Hepatocyte (in vitro differentiated cells): ENCODE data around the gene POLG. TPM values are rescaled to one million over a fixed set of nuclear protein-coding genes. Genes with fewer than 3 reads are reported as not detected.

Experiments
- DNase-seq: peaks from one replicate; pipeline ENCODE4 v3.0.0-alpha.2; 2016; ENCODE audit warnings: low spot score
- H2AFZ ChIP-seq: fragments of 200-600 bp; sonication (generic); 2 replicates; pipeline ENCODE4 v1.6.0; 2016; ENCODE audit warnings: antibody characterized with exemption, mild to moderate bottlenecking
- H3K27ac ChIP-seq: fragments of 200-600 bp; sonication (generic); 2 replicates; pipeline ENCODE4 v1.5.1; 2016; ENCODE audit warnings: mild to moderate bottlenecking
- H3K27me3 ChIP-seq: fragments of 200-600 bp; sonication (generic); 2 replicates; pipeline ENCODE4 v1.6.1; 2016
- H3K36me3 ChIP-seq: fragments of 200-600 bp; sonication (generic); replicated peaks from 2 replicates; pipeline ENCODE4 v1.5.1; 2016; ENCODE audit warnings: low read depth; ENCODE audit not compliant: insufficient read depth
- H3K4me1 ChIP-seq: fragments of 200-600 bp; sonication (generic); 2 replicates; pipeline ENCODE4 v1.5.1; 2016; ENCODE audit warnings: mild to moderate bottlenecking, moderate library complexity; ENCODE audit not compliant: insufficient read depth
- H3K4me2 ChIP-seq: fragments of 200-600 bp; sonication (generic); 2 replicates; pipeline ENCODE4 v1.6.0; 2016
- H3K4me3 ChIP-seq: fragments of 200-600 bp; sonication (generic); 2 replicates; pipeline ENCODE4 v1.5.1; 2016; ENCODE audit warnings: mild to moderate bottlenecking
- H3K79me2 ChIP-seq: fragments of 200-600 bp; sonication (generic); 2 replicates; pipeline ENCODE4 v1.6.0; 2017; ENCODE audit warnings: mild to moderate bottlenecking
- H3K9me2 ChIP-seq: fragments of 200-600 bp; sonication (generic); replicated peaks from 2 replicates; pipeline ENCODE4 v1.6.0; 2017; ENCODE audit warnings: mild to moderate bottlenecking; ENCODE audit not compliant: insufficient read depth
- H3K9me3 ChIP-seq: fragments of 200-600 bp; sonication (generic); 2 replicates; pipeline ENCODE4 v1.5.1; 2016; ENCODE audit warnings: low read depth, mild to moderate bottlenecking
- H4K20me1 ChIP-seq: fragments of 200-600 bp; sonication (generic); 2 replicates; pipeline ENCODE4 v1.6.0; 2016; ENCODE audit warnings: mild to moderate bottlenecking; ENCODE audit not compliant: insufficient read depth, poor library complexity, severe bottlenecking
- EZH2 ChIP-seq: fragments of 200-600 bp; sonication (generic); IDR thresholded peaks from 2 replicates; pipeline ENCODE4 v1.6.1; 2016; ENCODE audit warnings: antibody characterized with exemption, mild to moderate bottlenecking, borderline replicate concordance
- EZH2phosphoT487 ChIP-seq: fragments of 200-600 bp; sonication (generic); IDR thresholded peaks from one replicate; pipeline ENCODE4 v1.6.1; 2018; ENCODE audit warnings: antibody characterized with exemption, mild to moderate bottlenecking, low read depth, moderate library complexity; ENCODE audit not compliant: unreplicated experiment, severe bottlenecking
- WGBS: methylation state at CpG from one replicate; pipeline ENCODE4 v1.1.6; 2016; ENCODE audit warnings: low lambda C conversion rate; ENCODE audit errors: missing lambda C conversion rate; 5-methylcytosine and 5-hydroxymethylcytosine counted together
- polyA plus RNA-seq: library from polyadenylated mRNA; unstranded; fragments of >200 nt; fragmentation: Nextera tagmentation; extraction: Ambion mirVana; gene quantifications from 2 replicates; pipeline ENCODE4 v1.2.1, GENCODE V29; 2016
- total RNA-seq: library from RNA; depleted of rRNA; stranded (reverse); fragments of >200 nt; gene quantifications from 2 replicates; pipeline ENCODE4 v1.2.3, GENCODE V29; 2014
- TF ChIP-seq, protein P1 (sequence below): fragments of 200-600 bp; sonication (generic); IDR thresholded peaks from 2 replicates; pipeline ENCODE4 v1.5.1; 2016; ENCODE audit warnings: antibody characterized with exemption, mild to moderate bottlenecking; ENCODE audit not compliant: poor library complexity

The POLG gene
- total and polyA plus RNA-seq, 2 experiments from 2014 or later, result 34.0 to 54.0 TPM

GRCh38 chr15:89352476-89352875 is 17.9 kb upstream of the POLG start:
- H3K9me3 ChIP-seq, result no peaks in the 10 kb centered on the region
- no peak overlapping the region for H3K4me3 ChIP-seq
- H3K27me3 ChIP-seq, result peaks cover 55% of the 10 kb centered on the region
- H3K9me2 ChIP-seq, result no peaks in the 10 kb centered on the region
- H3K79me2 ChIP-seq, result no peaks in the 10 kb centered on the region
- H3K27ac ChIP-seq, result no peak overlapping the region
- DNase-seq, result no peak
- no peaks in the 10 kb centered on the region for H4K20me1 ChIP-seq
- whole genome bisulfite sequencing, result 81% methylated on average over 4 of the region's 4 CpGs
- no peak overlapping the region for H2AFZ ChIP-seq
- no peaks in the 10 kb centered on the region for H3K36me3 ChIP-seq
- H3K4me2 ChIP-seq, result no peak overlapping the region
- H3K4me1 ChIP-seq, result no peaks in the 10 kb centered on the region
- TF ChIP-seq EZH2phosphoT487 (no peak), EZH2 (no peak)
- TF ChIP-seq, protein P1, sequence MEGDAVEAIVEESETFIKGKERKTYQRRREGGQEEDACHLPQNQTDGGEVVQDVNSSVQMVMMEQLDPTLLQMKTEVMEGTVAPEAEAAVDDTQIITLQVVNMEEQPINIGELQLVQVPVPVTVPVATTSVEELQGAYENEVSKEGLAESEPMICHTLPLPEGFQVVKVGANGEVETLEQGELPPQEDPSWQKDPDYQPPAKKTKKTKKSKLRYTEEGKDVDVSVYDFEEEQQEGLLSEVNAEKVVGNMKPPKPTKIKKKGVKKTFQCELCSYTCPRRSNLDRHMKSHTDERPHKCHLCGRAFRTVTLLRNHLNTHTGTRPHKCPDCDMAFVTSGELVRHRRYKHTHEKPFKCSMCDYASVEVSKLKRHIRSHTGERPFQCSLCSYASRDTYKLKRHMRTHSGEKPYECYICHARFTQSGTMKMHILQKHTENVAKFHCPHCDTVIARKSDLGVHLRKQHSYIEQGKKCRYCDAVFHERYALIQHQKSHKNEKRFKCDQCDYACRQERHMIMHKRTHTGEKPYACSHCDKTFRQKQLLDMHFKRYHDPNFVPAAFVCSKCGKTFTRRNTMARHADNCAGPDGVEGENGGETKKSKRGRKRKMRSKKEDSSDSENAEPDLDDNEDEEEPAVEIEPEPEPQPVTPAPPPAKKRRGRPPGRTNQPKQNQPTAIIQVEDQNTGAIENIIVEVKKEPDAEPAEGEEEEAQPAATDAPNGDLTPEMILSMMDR, result no peak

- Histone ChIP-seq H3K4me2 (no peak overlapping the region), H3K79me2 (no peaks in the 10 kb centered on the region), H3K27me3 (peaks cover 42% of the 10 kb centered on the region), H2AFZ (no peak overlapping the region), H3K4me1 (no peaks in the 10 kb centered on the region), H4K20me1 (no peaks in the 10 kb centered on the region), H3K36me3 (no peaks in the 10 kb centered on the region), H3K4me3 (no peak overlapping the region), H3K27ac (no peak overlapping the region), H3K9me2 (no peaks in the 10 kb centered on the region), H3K9me3 (no peaks in the 10 kb centered on the region)
- DNase-seq, result no peak
- TF ChIP-seq, protein P1, result no peak
- TF ChIP-seq EZH2phosphoT487 (no peak), EZH2 (no peak)
- WGBS, result 86% methylated on average over 5 of the region's 5 CpGs
These were observed 14.6 kb upstream of the POLG start for GRCh38 chr15:89349206-89349558.

DNA sequence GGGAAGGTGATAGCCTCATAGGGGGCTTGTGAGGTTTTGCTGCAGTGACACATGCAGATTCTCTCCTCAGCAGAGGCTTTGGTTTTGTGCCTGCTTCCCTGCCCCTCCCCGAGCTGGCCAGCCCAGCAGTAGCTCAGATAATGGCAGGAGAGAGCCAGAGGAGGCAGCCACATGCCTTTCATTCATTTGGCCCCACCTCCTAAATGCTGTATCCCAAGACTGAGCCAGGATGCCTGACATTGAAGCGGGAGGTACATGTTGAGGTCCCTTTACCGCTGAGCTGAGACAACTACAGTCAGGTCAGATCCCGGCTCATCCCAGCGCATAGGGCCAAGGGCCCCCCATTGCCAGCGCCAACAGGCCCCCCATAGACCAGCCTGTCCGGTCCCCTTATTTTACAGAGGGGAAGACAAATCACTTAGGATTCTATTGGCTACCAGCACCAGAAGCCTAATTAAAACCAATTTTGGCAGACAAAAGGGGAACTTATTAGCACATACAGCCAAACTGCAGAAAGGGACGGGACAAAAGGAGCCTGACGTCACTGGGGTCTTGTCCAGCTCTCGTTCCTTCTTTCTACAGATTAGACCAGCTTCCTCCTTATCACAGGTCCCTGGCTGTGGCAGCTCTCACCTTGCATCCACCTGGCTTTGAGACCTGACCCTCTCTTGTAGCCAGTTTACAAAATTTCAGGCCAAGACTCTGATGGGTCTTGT is 12.1 kb upstream of the POLG start:
- Histone ChIP-seq H3K27me3 (peaks cover 28% of the 10 kb centered on the region), H3K4me2 (no peak overlapping the region)
- WGBS, result 54% methylated on average over 10 of the region's 10 CpGs

More for the DNA sequence above, 12.1 kb upstream of the POLG start:
- DNase-seq, result no peak
- Histone ChIP-seq H3K4me3 (no peak overlapping the region), H4K20me1 (no peaks in the 10 kb centered on the region), H3K79me2 (no peaks in the 10 kb centered on the region), H3K9me2 (no peaks in the 10 kb centered on the region), H3K27ac (no peak overlapping the region), H3K36me3 (no peaks in the 10 kb centered on the region), H3K4me1 (no peaks in the 10 kb centered on the region), H2AFZ (no peak overlapping the region), H3K9me3 (no peaks in the 10 kb centered on the region)
- TF ChIP-seq EZH2 (no peak), EZH2phosphoT487 (no peak)
- TF ChIP-seq, protein P1, result no peak
